Stimulated activated naive CD4-positive, alpha-beta T cell (primary cell): ENCODE measurements around the gene MEMO1.
"Not testable (repeated sequence)": the region's sequence is repeated elsewhere in the genome, so short reads cannot be mapped to it uniquely, and the experiment has no call there.

Source experiments
- DNase-seq, 6 experiments: peaks; one replicate each; lab custom pipeline; 2025; lab: John Stamatoyannopoulos, UW

Gene MEMO1

GRCh38 chr2:32010670-32011484 is at the start of gene MEMO1:
MEMO1 (minus strand) TSS chr2:32011008; CDS start chr2:32010247, 761 bp downstream.
- DNase-seq, result peak; percentile 81 to 94 (median 90)

GRCh38 chr2:32060266-32060665 is 49.5 kb upstream of the MEMO1 start:
- DNase-seq, result no peak

- DNase-seq, result no peak
Observed at GRCh38 chr2:32058130-32058529, 47.3 kb upstream of the MEMO1 start.

- DNase-seq, result not testable (repeated sequence)
Observed at GRCh38 chr2:32054583-32054982, 43.8 kb upstream of the MEMO1 start.

- no peak for DNase-seq
Observed at GRCh38 chr2:32051836-32052439, 41.1 kb upstream of the MEMO1 start.

- DNase-seq, result no peak
Observed at GRCh38 chr2:32043561-32043960, 32.8 kb upstream of the MEMO1 start.

GRCh38 chr2:32039447-32040219 is 28.8 kb upstream of the MEMO1 start, which contains the start of gene DPY30:
DPY30 (minus strand) TSS chr2:32039805; CDS start chr2:32039456, 349 bp downstream.
- DNase-seq, result peak; percentile 82 to 92 (median 86)

GRCh38 chr2:32034198-32034887 is 23.5 kb upstream of the MEMO1 start:
- DNase-seq, result not testable (repeated sequence)

GRCh38 chr2:32018789-32019482 is 8.1 kb upstream of the MEMO1 start:
- not testable (repeated sequence) for DNase-seq

GRCh38 chr2:32012872-32013271 is 2.1 kb upstream of the MEMO1 start:
- DNase-seq, result no peak

- peak in 1 of 6 experiments; percentile 28 for DNase-seq
Observed at GRCh38 chr2:32011485-32011960, 715 bp upstream of the MEMO1 start.

GRCh38 chr2:32010280-32010669 is 533 bp downstream of the MEMO1 start:
- peak; percentile 44 to 85 (median 71) for DNase-seq

GRCh38 chr2:32009516-32010256 is 1.1 kb downstream of the MEMO1 start:
- peak in 5 of 6 experiments; percentile 18 to 31 (median 29) for DNase-seq

- peak in 3 of 6 experiments; percentile 20 to 27 (median 24) for DNase-seq
Observed at GRCh38 chr2:32008805-32009515, 1.8 kb downstream of the MEMO1 start.

GRCh38 chr2:32007121-32007391 is 3.8 kb downstream of the MEMO1 start:
- DNase-seq, result no peak

GRCh38 chr2:32005371-32005976 is 5.3 kb downstream of the MEMO1 start:
- no peak for DNase-seq

GRCh38 chr2:32003791-32004190 is 7.0 kb downstream of the MEMO1 start:
- no peak for DNase-seq

GRCh38 chr2:32002406-32002805 is 8.4 kb downstream of the MEMO1 start:
- no peak for DNase-seq

- DNase-seq, result no peak
Observed at GRCh38 chr2:31999438-31999837, 11.4 kb downstream of the MEMO1 start.
